Fibroblast of lung (primary cell): Measurements from ENCODE around the gene ATF7IP.

Experiments used
- EZH2 ChIP-seq: IDR thresholded peaks from 2 replicates; pipeline ENCODE4 v1.5.1; 2012; ENCODE audit warnings: low read length, control low read depth, mild to moderate bottlenecking; ENCODE audit errors: missing control alignments
- TF ChIP-seq, protein P1 (sequence below), 2 donors: IDR thresholded peaks in 1 of 2; conservative IDR thresholded peaks in 1 of 2; 1 replicate in 1 of 2; 2 replicates in 1 of 2; pipeline ENCODE4 v1.5.1; 2011 to 2012; ENCODE audit warnings: low read length in 2 of 2, control low read depth in 1 of 2, inconsistent platforms in 1 of 2, low read depth in 1 of 2, mild to moderate bottlenecking in 1 of 2

DNA sequence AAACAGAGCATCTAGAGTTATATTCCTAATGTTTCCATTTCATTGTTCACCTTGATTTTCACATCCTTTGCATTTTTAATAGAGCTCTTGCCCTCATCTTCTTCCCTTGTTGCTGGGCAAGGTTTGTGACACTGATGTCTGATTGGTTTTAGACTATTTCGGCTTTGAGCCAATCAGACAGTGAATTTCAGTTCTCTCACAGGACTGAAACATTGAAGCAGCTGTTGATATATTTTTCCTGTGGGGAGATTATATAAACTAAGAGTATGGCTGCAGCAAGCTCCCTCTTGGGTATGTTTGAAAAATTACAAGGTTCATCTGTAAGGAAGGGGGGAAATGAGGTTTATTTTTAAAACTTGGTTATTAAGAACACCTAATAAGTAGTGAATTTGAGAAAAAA lies 51.2 kb downstream of the ATF7IP start:
- TF ChIP-seq, protein P1, sequence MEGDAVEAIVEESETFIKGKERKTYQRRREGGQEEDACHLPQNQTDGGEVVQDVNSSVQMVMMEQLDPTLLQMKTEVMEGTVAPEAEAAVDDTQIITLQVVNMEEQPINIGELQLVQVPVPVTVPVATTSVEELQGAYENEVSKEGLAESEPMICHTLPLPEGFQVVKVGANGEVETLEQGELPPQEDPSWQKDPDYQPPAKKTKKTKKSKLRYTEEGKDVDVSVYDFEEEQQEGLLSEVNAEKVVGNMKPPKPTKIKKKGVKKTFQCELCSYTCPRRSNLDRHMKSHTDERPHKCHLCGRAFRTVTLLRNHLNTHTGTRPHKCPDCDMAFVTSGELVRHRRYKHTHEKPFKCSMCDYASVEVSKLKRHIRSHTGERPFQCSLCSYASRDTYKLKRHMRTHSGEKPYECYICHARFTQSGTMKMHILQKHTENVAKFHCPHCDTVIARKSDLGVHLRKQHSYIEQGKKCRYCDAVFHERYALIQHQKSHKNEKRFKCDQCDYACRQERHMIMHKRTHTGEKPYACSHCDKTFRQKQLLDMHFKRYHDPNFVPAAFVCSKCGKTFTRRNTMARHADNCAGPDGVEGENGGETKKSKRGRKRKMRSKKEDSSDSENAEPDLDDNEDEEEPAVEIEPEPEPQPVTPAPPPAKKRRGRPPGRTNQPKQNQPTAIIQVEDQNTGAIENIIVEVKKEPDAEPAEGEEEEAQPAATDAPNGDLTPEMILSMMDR (conservative IDR thresholded peaks at IDR 0.05 in 1 of 2, IDR thresholded peaks at IDR 0.05 in 1 of 2; ENCODE audit: low read depth in 1 of 2, low read length in 2 of 2), result peak; percentile 24 to 56
- no peak for TF ChIP-seq EZH2
